Subcutaneous adipose tissue (tissue), 4 donors: ENCODE results near the gene DHX30. TPM values are rescaled to one million over a fixed set of nuclear protein-coding genes. Genes with fewer than 3 reads are reported as not detected.

Experiments
- total RNA-seq, 4 donors: library from RNA; depleted of rRNA; stranded (reverse); fragments of >200 nt; gene quantifications; one replicate each; pipeline ENCODE4 v1.1.0, GENCODE V29; 2016
- TF ChIP-seq, protein P1 (sequence below): fragments of 450-650 bp; IDR thresholded peaks from one replicate; pipeline ENCODE4 v1.5.1; 2016; ENCODE audit warnings: low read depth, mild to moderate bottlenecking, control low read depth, antibody characterized with exemption, moderate library complexity

DHX30 gene
- total RNA-seq, 4 donors from 2014 or later: 31.4 to 59.3 (median 41.2) TPM

DNA sequence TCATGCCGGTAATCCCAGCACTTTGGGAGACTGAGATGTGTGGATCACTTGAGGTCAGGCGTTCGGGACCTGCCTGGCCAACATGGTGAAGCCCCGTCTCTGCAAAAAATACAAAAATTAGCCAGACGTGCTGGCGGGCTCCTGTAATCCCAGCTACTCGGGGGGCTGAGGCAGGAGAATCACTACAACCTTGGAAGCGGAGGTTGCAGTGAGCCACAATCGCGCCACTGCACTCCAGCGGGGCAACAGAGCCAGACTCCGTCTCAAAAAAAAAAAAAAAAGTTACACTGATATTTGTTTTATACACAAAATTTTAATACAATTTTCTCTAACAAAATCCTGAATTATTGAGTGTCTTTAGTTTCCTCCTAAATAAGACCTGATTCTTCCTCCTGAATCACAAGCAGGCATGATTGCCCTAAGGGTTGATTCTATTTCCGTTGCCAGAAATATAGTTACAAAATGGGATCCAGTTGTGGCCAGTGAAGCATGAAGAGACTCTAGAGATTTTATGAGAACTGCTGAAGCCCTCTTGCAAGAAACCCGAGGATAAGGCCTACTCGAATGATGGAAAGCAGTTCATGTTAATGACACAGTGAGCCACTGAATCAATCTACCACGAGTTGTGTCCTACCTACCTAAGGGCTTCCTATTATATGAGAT, 11.6 kb upstream of the DHX30 start:
- TF ChIP-seq, protein P1, sequence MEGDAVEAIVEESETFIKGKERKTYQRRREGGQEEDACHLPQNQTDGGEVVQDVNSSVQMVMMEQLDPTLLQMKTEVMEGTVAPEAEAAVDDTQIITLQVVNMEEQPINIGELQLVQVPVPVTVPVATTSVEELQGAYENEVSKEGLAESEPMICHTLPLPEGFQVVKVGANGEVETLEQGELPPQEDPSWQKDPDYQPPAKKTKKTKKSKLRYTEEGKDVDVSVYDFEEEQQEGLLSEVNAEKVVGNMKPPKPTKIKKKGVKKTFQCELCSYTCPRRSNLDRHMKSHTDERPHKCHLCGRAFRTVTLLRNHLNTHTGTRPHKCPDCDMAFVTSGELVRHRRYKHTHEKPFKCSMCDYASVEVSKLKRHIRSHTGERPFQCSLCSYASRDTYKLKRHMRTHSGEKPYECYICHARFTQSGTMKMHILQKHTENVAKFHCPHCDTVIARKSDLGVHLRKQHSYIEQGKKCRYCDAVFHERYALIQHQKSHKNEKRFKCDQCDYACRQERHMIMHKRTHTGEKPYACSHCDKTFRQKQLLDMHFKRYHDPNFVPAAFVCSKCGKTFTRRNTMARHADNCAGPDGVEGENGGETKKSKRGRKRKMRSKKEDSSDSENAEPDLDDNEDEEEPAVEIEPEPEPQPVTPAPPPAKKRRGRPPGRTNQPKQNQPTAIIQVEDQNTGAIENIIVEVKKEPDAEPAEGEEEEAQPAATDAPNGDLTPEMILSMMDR: no peak

DNA sequence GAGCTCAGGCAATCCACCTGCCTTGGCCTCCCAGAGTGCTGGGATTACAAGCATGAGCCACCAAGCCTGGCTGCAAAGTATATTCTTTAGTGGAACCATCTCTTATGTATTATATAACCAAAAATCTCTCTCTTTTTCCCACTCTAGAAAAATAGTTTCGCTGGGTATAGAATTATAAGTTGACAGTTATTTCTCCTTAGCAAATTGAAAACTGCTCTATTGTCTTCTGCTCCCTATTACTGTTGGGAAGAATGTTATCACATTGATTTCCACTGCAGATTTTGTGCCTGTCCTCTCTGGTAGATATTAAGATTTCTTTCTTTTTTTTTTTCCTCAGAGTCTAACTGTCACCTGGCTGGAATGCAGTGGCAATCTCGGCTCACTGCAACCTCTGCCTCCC, 10.2 kb upstream of the DHX30 start:
- TF ChIP-seq, protein P1: no peak

DNA sequence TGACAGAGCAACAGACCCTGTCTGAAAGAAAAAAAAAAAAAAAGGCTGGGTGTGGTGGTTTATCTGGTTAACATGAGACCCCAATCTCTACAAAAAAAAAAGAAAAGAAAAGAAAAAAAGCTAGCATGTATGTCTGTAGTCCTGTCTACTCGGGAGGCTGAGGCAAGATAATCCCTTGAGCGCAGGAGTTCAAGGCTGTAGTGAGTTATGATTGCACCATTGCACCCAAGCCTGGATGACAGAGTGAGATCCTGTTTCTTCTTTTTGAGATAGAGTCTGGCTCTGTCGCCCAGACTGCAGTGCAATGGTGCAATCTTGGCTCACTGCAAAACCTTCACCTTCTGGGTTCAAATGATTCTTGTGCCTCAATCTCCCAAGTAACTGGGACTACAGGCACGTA, 8.4 kb upstream of the DHX30 start:
- TF ChIP-seq, protein P1: no peak

DNA sequence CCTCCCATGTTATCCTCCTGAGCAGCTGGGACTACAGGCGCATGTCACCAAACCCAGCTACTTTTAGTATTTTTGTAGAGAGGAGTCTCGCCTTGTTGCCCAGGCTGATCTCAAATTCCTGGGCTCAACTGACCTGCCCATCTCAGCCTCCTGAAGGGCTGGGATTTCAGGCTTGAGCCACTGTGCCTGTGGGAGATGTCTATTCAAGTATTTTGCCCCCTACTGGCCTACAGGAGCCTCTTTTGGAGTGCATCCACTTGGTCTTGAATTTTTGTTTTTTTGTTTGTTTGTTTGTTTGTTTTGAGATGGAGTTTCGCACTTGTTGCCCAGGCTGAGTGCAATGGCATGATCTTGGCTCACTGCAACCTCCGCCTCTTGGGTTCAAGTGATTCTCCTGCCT, 3.2 kb upstream of the DHX30 start:
- TF ChIP-seq, protein P1: no peak

DNA sequence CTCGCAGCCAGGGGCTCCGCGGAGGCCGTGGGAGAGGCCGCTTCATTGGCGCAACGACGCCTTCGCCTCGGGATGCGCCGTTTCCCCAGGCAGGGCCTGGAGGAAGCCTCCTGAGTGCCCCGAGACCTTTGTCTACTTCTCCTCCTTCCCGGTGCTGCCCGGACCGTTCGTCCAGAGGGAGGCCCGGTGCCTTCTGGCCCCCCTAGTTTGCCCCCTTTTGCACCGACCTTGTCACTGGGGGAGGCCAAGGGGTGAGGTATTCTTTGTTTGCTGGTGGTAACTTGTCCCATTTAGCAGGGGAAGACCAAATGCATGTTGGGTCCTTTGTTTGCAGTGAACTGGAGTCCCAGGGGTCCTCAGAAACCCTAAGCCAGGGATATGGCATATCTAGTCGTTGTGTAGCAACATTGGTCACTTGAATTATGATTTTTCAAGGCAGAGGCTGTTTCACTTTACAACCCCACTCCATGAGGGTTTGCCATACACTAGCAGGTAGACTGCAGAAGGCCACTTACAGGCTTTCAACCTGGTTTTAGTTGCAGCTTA, 615 bp downstream of the DHX30 start:
- TF ChIP-seq, protein P1: no peak

DNA sequence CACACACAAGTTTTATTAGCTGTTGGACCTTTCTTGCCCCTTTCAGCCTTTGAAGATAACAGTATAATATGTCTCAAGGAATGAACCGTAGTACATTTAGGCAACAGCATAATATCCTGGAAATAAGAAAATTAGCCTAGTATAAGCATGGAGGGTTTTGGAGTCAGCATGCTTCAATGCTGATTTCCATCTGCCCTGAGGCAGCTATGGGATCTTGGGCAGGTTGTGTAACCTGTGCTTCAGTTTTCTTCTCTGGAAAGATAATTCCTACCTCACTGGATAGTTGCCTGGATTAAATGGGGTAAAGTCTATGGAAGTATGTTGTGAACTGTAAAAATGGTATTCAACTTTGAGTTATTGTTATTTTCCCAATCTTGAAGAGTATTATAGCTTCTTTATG, 1.6 kb downstream of the DHX30 start:
- TF ChIP-seq, protein P1: no peak

DNA sequence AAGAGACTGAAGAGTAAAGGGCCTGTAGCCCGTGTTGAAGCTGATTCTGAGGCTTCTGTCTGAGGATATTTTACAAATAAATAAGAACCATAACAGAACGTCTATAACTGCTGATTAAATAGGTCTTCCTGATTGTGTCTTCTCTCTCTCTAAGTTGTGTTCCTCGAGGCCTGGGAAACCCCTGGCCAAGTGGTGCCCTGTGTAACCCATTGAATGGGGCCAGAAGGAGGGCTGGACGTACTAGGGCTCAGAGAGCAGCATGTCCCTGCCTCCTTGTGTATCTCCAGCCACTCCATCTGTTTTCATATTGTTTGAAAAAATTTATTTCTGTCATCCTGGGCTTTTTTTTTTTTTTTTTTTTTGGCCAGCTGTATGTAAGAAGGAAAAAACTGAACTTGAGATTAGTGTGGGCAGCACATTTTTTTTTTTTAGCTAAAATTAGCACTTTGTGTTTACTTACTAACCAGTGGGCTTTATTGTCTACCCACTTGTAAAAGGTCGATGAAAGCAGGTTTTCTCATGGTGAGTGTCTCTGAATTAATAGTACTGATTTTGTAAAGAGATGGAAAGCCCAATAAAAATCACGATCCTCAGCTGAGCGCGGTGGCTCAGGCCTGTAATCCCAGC, 10.7 kb downstream of the DHX30 start:
- TF ChIP-seq, protein P1: no peak
